IgD-negative memory B cell (primary cell): ENCODE data around the gene ZNF496. TPM values are rescaled to one million over a fixed set of nuclear protein-coding genes. Genes with fewer than 3 reads are reported as not detected.
"Not testable (repeated sequence)": the region's sequence is repeated elsewhere in the genome, so short reads cannot be mapped to it uniquely, and the experiment has no call there.

Experiments used
- H3K27ac Mint-ChIP-seq, 3 donors: one replicate each; pipeline ENCODE4 v1.8.0; 2020 to 2022; ENCODE audit warnings: mild to moderate bottlenecking in 3 of 3, mixed read lengths in 3 of 3, moderate library complexity in 1 of 3
- H3K27me3 Mint-ChIP-seq: one replicate; pipeline ENCODE4 v1.8.0; 2021; ENCODE audit warnings: mixed read lengths
- H3K36me3 Mint-ChIP-seq: one replicate; pipeline ENCODE4 v1.8.0; 2020; ENCODE audit warnings: mild to moderate bottlenecking, mixed read lengths
- H3K4me1 Mint-ChIP-seq, 3 donors: one replicate each; pipeline ENCODE4 v1.8.0; 2020 to 2022; ENCODE audit warnings: mixed read lengths in 3 of 3, mild to moderate bottlenecking in 1 of 3
- H3K4me3 Mint-ChIP-seq, 4 donors: one replicate each; pipeline ENCODE4 v1.8.0; 2020 to 2022; ENCODE audit warnings: mild to moderate bottlenecking in 4 of 4, mixed read lengths in 4 of 4, moderate library complexity in 3 of 4
- H3K9me3 Mint-ChIP-seq, 3 donors: one replicate each; pipeline ENCODE4 v1.8.0; 2020 to 2021; ENCODE audit warnings: mixed read lengths in 3 of 3, mild to moderate bottlenecking in 1 of 3
- polyA plus RNA-seq: library from polyadenylated mRNA; unstranded; fragments of 300-500 nt; fragmentation: Illumina TruSeq; gene quantifications from one replicate; pipeline ENCODE4 v1.2.3, GENCODE V29; 2021

Gene ZNF496
- polyA plus RNA-seq, 1 donor from 2014 or later: 7.9 TPM

GRCh38 chr1:247274605-247275256, 56.9 kb downstream of the ZNF496 start:
- H3K4me3 Mint-ChIP-seq: no peak overlapping the region
- peaks cover 0 to 4% (median 0%) of the 10 kb centered on the region in 3 donors for H3K4me1 Mint-ChIP-seq

DNA sequence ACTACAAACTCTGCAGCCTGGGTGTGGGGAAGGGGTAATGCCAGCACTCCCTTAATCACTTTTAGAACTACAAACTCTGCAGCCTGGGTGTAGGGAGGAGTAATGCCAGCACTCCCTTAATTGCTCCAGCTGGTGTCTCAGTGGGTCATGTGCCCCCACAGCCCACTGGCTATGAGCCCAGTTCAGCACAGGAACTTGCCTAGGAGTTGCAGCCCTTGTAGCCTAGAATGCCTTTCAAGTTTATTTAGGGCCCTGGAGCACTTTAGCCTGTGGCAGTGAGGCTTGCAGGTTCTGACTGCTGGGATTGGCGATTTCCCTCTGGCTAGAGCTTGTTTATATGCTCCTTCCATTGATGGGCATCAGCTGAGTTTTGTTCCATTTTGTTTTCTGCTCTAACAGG, 58.7 kb downstream of the ZNF496 start:
- H3K27me3 Mint-ChIP-seq: peaks cover 2% of the 10 kb centered on the region
- H3K36me3 Mint-ChIP-seq: no peaks in the 10 kb centered on the region
- no peak overlapping the region for H3K4me3 Mint-ChIP-seq
- H3K27ac Mint-ChIP-seq: no peak overlapping the region
- H3K4me1 Mint-ChIP-seq: peaks cover 0 to 4% (median 0%) of the 10 kb centered on the region in 3 donors
- peaks cover 2 to 16% (median 9%) of the 10 kb centered on the region in 3 donors for H3K9me3 Mint-ChIP-seq

More at GRCh38 chr1:247274605-247275256, 56.9 kb downstream of the ZNF496 start:
- Mint-ChIP-seq H3K9me3 (peaks cover 2 to 16% (median 6%) of the 10 kb centered on the region in 3 donors), H3K36me3 (no peaks in the 10 kb centered on the region), H3K27me3 (peaks cover 2% of the 10 kb centered on the region), H3K27ac (no peak overlapping the region)

DNA sequence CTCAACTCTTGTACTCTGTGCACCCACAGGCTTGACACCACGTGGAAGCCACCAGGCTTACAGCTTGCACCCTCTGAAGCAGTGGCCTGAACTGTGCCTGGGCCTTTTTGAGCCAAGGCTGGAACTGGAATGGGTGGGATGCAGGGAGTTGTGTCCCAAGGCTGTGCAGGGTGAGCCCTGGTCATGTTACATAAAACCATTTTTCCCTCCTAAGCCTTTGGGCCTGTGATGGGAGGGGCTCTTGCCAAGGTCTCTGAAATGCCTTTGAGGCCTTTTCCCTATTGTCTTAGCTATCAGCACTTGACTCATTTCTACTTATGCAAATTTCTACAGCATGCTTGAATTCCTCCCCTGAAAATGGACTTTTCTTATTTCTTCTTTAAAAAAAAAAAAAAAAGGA, 61.7 kb downstream of the ZNF496 start:
- Mint-ChIP-seq H3K9me3 (peaks cover 4 to 17% (median 9%) of the 10 kb centered on the region in 3 donors), H3K36me3 (peaks cover 2% of the 10 kb centered on the region), H3K4me3 (no peak overlapping the region), H3K4me1 (no peaks in the 10 kb centered on the region), H3K27me3 (peaks cover 2% of the 10 kb centered on the region), H3K27ac (no peak overlapping the region)

- peaks cover 3 to 22% (median 9%) of the 10 kb centered on the region in 3 donors for H3K9me3 Mint-ChIP-seq
- H3K4me1 Mint-ChIP-seq: no peaks in the 10 kb centered on the region
- H3K36me3 Mint-ChIP-seq: peaks cover 2% of the 10 kb centered on the region
- H3K27ac Mint-ChIP-seq: no peak overlapping the region
- H3K27me3 Mint-ChIP-seq: peaks cover 3% of the 10 kb centered on the region
- H3K4me3 Mint-ChIP-seq: no peak overlapping the region
These were observed 62.5 kb downstream of the ZNF496 start for GRCh38 chr1:247269133-247269532.

- H3K4me3 Mint-ChIP-seq: no peak overlapping the region
- H3K27me3 Mint-ChIP-seq: peaks cover 3% of the 10 kb centered on the region
- no peak overlapping the region for H3K27ac Mint-ChIP-seq
- H3K36me3 Mint-ChIP-seq: peaks cover 2% of the 10 kb centered on the region
- no peaks in the 10 kb centered on the region for H3K4me1 Mint-ChIP-seq
- peaks cover 5 to 25% (median 9%) of the 10 kb centered on the region in 3 donors for H3K9me3 Mint-ChIP-seq
These were observed 63.1 kb downstream of the ZNF496 start for GRCh38 chr1:247268390-247269045.

GRCh38 chr1:247266053-247266452, 65.6 kb downstream of the ZNF496 start:
- no peaks in the 10 kb centered on the region for H3K4me1 Mint-ChIP-seq
- H3K27ac Mint-ChIP-seq: no peak overlapping the region
- peaks cover 2% of the 10 kb centered on the region for H3K36me3 Mint-ChIP-seq
- H3K9me3 Mint-ChIP-seq: peaks cover 8 to 27% (median 9%) of the 10 kb centered on the region in 3 donors
- H3K27me3 Mint-ChIP-seq: peaks cover 3% of the 10 kb centered on the region
- H3K4me3 Mint-ChIP-seq: no peak overlapping the region

DNA sequence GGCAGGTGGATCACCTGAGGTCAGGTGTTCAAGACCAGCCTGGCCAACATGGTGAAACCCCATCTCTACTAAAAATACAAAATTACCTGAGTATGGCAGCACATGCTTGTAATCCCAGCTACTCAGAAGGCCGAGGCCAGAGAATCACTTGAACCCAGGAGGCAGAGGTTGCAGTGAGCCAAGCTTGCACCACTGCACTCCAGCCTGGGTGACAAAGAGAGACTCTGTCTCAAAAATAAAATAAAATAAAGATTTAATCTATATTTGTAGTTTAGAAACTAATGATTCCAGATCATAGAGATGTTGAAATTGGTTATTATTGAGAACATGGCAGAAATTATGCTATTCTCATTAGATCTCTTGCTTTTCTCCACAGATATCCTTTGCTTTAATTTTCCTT, 75.9 kb downstream of the ZNF496 start, which contains the start of gene VN1R5:
Gene VN1R5 (plus strand): TSS at position 301 of the 400 bp plus-strand sequence.
- not testable (repeated sequence) for H3K36me3 Mint-ChIP-seq, H3K27me3 Mint-ChIP-seq, H3K4me3 Mint-ChIP-seq, H3K27ac Mint-ChIP-seq, H3K4me1 Mint-ChIP-seq
- H3K9me3 Mint-ChIP-seq: peaks cover 1 to 10% (median 8%) of the 10 kb centered on the region in 3 donors

DNA sequence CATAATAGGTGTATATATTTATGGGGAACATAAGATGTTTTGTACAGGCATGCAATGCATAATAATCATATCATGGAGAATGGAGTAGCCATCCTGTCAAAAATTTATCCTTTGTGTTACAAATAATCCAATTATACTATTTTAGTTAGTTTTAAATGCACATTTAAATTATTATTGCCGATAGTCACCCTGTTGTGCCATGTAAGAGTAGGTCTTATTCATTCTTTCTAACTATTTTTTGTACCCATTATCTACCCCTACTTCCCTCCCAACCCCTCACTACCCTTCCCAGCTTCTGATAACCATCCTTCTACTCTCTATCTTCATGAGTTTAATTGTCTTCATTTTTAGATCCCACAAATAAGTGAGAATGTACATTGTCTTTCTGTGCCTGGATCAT, 84.1 kb downstream of the ZNF496 start:
- Mint-ChIP-seq H3K4me1 (no peaks in the 10 kb centered on the region), H3K9me3 (peaks cover 13 to 26% (median 21%) of the 10 kb centered on the region in 3 donors), H3K27ac (no peak overlapping the region), H3K27me3 (peaks cover 1% of the 10 kb centered on the region), H3K36me3 (no peaks in the 10 kb centered on the region), H3K4me3 (no peak overlapping the region)

Other genes with a start within 250 kb of the ZNF496 start
- 26.5 TPM for gene ZNF669, start 227.5 kb downstream of the ZNF496 start, polyA plus RNA-seq
- gene ZNF124, start 159.8 kb downstream of the ZNF496 start, polyA plus RNA-seq: 4.2 TPM
- not detected for gene VN1R5, start 75.8 kb downstream of the ZNF496 start, polyA plus RNA-seq
- 0.08 TPM for gene NLRP3, start 84.3 kb upstream of the ZNF496 start, polyA plus RNA-seq
- gene OR2B11, start 126.2 kb upstream of the ZNF496 start, polyA plus RNA-seq: not detected
- not detected for gene OR2C3, start 204.6 kb upstream of the ZNF496 start, polyA plus RNA-seq
- gene GCSAML, start 217.3 kb upstream of the ZNF496 start, polyA plus RNA-seq: not detected